PC-9 (cell line): ENCODE data around the gene HPD.

Source experiments
- EZH2 ChIP-seq: fragments of 200-600 bp; sonication (generic); IDR thresholded peaks from 2 replicates; pipeline ENCODE4 v1.8.0; 2017; ENCODE audit warnings: antibody characterized with exemption, low read depth
- TF ChIP-seq, protein P1 (sequence below): fragments of 200-600 bp; sonication (generic); conservative IDR thresholded peaks from 2 replicates; pipeline ENCODE4 v1.6.1; 2017; ENCODE audit warnings: mixed run types, antibody characterized with exemption, mild to moderate bottlenecking, moderate library complexity

DNA sequence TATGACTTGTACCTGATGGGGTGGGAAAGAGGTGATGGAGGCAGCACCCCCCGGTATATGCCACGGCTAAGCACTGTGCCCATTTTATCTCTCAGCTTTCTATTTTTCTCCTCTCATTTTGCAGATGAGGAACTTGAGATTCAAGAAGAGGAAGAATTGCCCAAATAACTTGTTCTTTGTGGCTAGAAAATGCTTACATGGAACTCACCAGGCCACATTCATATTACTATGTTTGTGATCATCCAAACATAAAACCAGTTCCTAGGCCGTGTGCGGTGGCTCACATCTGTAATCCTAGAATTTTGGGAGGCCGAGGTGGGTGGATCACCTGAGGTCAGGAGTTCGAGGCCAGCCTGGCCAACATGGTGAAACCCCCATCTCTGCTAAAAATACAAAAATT lies 15.4 kb upstream of the HPD start:
- TF ChIP-seq EZH2 = no peak
- TF ChIP-seq, protein P1, sequence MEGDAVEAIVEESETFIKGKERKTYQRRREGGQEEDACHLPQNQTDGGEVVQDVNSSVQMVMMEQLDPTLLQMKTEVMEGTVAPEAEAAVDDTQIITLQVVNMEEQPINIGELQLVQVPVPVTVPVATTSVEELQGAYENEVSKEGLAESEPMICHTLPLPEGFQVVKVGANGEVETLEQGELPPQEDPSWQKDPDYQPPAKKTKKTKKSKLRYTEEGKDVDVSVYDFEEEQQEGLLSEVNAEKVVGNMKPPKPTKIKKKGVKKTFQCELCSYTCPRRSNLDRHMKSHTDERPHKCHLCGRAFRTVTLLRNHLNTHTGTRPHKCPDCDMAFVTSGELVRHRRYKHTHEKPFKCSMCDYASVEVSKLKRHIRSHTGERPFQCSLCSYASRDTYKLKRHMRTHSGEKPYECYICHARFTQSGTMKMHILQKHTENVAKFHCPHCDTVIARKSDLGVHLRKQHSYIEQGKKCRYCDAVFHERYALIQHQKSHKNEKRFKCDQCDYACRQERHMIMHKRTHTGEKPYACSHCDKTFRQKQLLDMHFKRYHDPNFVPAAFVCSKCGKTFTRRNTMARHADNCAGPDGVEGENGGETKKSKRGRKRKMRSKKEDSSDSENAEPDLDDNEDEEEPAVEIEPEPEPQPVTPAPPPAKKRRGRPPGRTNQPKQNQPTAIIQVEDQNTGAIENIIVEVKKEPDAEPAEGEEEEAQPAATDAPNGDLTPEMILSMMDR = no peak
